Epithelial cell of esophagus (primary cell): ENCODE data around the gene ABR.

Experiments used
- DNase-seq: peaks from one replicate; pipeline ENCODE4 v3.0.0; 2010; ENCODE audit warnings: low read depth
- H3K4me3 ChIP-seq: 2 replicates; pipeline ENCODE4 v1.5.1; 2011; ENCODE audit warnings: mild to moderate bottlenecking, low read length, control low read depth
- CTCF ChIP-seq: IDR thresholded peaks from 2 replicates; pipeline ENCODE4 v1.5.1; 2011; ENCODE audit warnings: low read depth, mild to moderate bottlenecking, low read length, control low read depth, inconsistent platforms; ENCODE audit not compliant: insufficient read depth; ENCODE audit errors: missing control alignments

The ABR gene

GRCh38 chr17:1035546-1036170 is 144.1 kb downstream of the ABR start:
- H3K4me3 ChIP-seq = no peak overlapping the region
- TF ChIP-seq CTCF = no peak
- DNase-seq = no peak

GRCh38 chr17:1034652-1035210 is 145.1 kb downstream of the ABR start:
- no peak for TF ChIP-seq CTCF
- H3K4me3 ChIP-seq = no peak overlapping the region
- no peak for DNase-seq

- DNase-seq = peak; percentile 15
- TF ChIP-seq CTCF = no peak
- no peak overlapping the region for H3K4me3 ChIP-seq
Observed at GRCh38 chr17:1033503-1033902, 146.3 kb downstream of the ABR start.

GRCh38 chr17:1032391-1032790 is 147.4 kb downstream of the ABR start:
- no peak overlapping the region for H3K4me3 ChIP-seq
- TF ChIP-seq CTCF = no peak

GRCh38 chr17:1031711-1032110 is 148.1 kb downstream of the ABR start:
- H3K4me3 ChIP-seq = no peak overlapping the region
- TF ChIP-seq CTCF = no peak
- no peak for DNase-seq

More at GRCh38 chr17:1032391-1032790, 147.4 kb downstream of the ABR start:
- DNase-seq = no peak

- no peak for TF ChIP-seq CTCF
- no peak for DNase-seq
- H3K4me3 ChIP-seq = no peak overlapping the region
Observed at GRCh38 chr17:1030684-1031532, 148.9 kb downstream of the ABR start.
